Urinary bladder (tissue), 4 donors: ENCODE results near the gene KCNN4. TPM values are rescaled to one million over a fixed set of nuclear protein-coding genes. Genes with fewer than 3 reads are reported as not detected.
"Not testable (repeated sequence)": the region's sequence is repeated elsewhere in the genome, so short reads cannot be mapped to it uniquely, and the experiment has no call there.

Experiments
- DNase-seq: peaks from one replicate; pipeline ENCODE4 v3.0.0-alpha.2; 2015; ENCODE audit errors: extremely low spot score
- H3K27ac ChIP-seq: one replicate; pipeline ENCODE4 v1.5.1; 2013; ENCODE audit warnings: low read depth, mild to moderate bottlenecking, moderate library complexity
- H3K36me3 ChIP-seq: one replicate; pipeline ENCODE4 v1.6.1; 2013; ENCODE audit warnings: mild to moderate bottlenecking, moderate library complexity; ENCODE audit not compliant: insufficient read depth
- H3K4me1 ChIP-seq: one replicate; pipeline ENCODE4 v1.6.1; 2013; ENCODE audit warnings: mild to moderate bottlenecking, moderate library complexity; ENCODE audit not compliant: insufficient read depth
- H3K4me3 ChIP-seq: one replicate; pipeline ENCODE4 v1.5.1; 2013; ENCODE audit warnings: low read depth, low read length
- WGBS: extraction: QIAGEN DNeasy Blood & Tissue Kit; methylation state at CpG from one replicate; pipeline ENCODE4 v1.1.7; 2013; 5-methylcytosine and 5-hydroxymethylcytosine counted together
- polyA plus RNA-seq: library from polyadenylated mRNA; stranded (reverse); fragments of 200-250 nt; gene quantifications from one replicate; pipeline ENCODE4 v1.2.3, GENCODE V29; 2013
- total RNA-seq: library from RNA; depleted of rRNA; stranded (reverse); fragments of >200 nt; gene quantifications from one replicate; pipeline ENCODE4 v1.2.3, GENCODE V29; 2014
- donor health status: healthy with polysubstance abuse.
- donor health status: healthy.

Gene KCNN4
- 4.3 TPM for total RNA-seq
- polyA plus RNA-seq = 14.3 TPM

GRCh38 chr19:43780706-43781525 lies at the start of gene KCNN4:
KCNN4 (minus strand) TSS chr19:43780973; CDS start chr19:43780861, 112 bp downstream.
- Histone ChIP-seq H3K4me1 (no peaks in the 10 kb centered on the region), H3K4me3 (peak within 1 kb of the TSS; percentile 24), H3K27ac (peak within 1 kb of the TSS; percentile 72), H3K36me3 (no peaks in the 10 kb centered on the region)
- WGBS = 22% methylated on average over 19 of the region's 19 CpGs
- no peak for DNase-seq

GRCh38 chr19:43826787-43827754 lies 46.3 kb upstream of the KCNN4 start, which contains the start of gene ZNF283:
ZNF283 (plus strand) TSS chr19:43827321; CDS start chr19:43833505, 6,184 bp downstream.
- peaks cover 2% of the 10 kb centered on the region for H3K36me3 ChIP-seq
- H3K4me1 ChIP-seq = no peaks in the 10 kb centered on the region
- WGBS = 5% methylated on average over 46 of the region's 46 CpGs
- H3K4me3 ChIP-seq = peak within 1 kb of the TSS; percentile 60
- DNase-seq = peak; percentile 82
- H3K27ac ChIP-seq = peak within 1 kb of the TSS; percentile 26

GRCh38 chr19:43824572-43824971 lies 43.8 kb upstream of the KCNN4 start:
- not testable (repeated sequence) for DNase-seq, H3K36me3 ChIP-seq, H3K4me1 ChIP-seq, H3K27ac ChIP-seq, H3K4me3 ChIP-seq
- WGBS = 49% methylated on average over 4 of the region's 4 CpGs

- not testable (repeated sequence) for H3K4me1 ChIP-seq, H3K27ac ChIP-seq, DNase-seq, H3K4me3 ChIP-seq, H3K36me3 ChIP-seq
- WGBS = 74% methylated on average over 3 of the region's 3 CpGs
Observed at GRCh38 chr19:43823856-43824255, 43.1 kb upstream of the KCNN4 start.

- Histone ChIP-seq H3K36me3 (no peaks in the 10 kb centered on the region), H3K27ac (no peak overlapping the region), H3K4me1 (no peaks in the 10 kb centered on the region), H3K4me3 (peak overlapping the region; percentile 22)
- no peak for DNase-seq
- WGBS = 27% methylated on average over 5 of the region's 5 CpGs
Observed at GRCh38 chr19:43820884-43821215, 40.1 kb upstream of the KCNN4 start.

GRCh38 chr19:43820098-43820883 lies 39.5 kb upstream of the KCNN4 start:
- 9% methylated on average over 48 of the region's 48 CpGs for WGBS
- Histone ChIP-seq H3K4me3 (peak overlapping the region; percentile 22), H3K36me3 (no peaks in the 10 kb centered on the region), H3K4me1 (no peaks in the 10 kb centered on the region), H3K27ac (no peak overlapping the region)
- no peak for DNase-seq

- WGBS = 81% methylated on average over 5 of the region's 5 CpGs
- no peak for DNase-seq
- no peaks in the 10 kb centered on the region for H3K36me3 ChIP-seq
Observed at GRCh38 chr19:43818500-43818899, 37.7 kb upstream of the KCNN4 start.

GRCh38 chr19:43817454-43817853 lies 36.7 kb upstream of the KCNN4 start:
- not testable (repeated sequence) for H3K36me3 ChIP-seq, H3K4me1 ChIP-seq, H3K27ac ChIP-seq, DNase-seq, H3K4me3 ChIP-seq
- WGBS = 82% methylated on average over 1 of the region's 1 CpG

More at GRCh38 chr19:43818500-43818899, 37.7 kb upstream of the KCNN4 start:
- Histone ChIP-seq H3K27ac (no peak overlapping the region), H3K4me3 (no peak overlapping the region), H3K4me1 (no peaks in the 10 kb centered on the region)

- DNase-seq = no peak
- no peak overlapping the region for H3K4me3 ChIP-seq
- no peaks in the 10 kb centered on the region for H3K36me3 ChIP-seq
- WGBS = 77% methylated on average over 5 of the region's 5 CpGs
- H3K4me1 ChIP-seq = no peaks in the 10 kb centered on the region
- H3K27ac ChIP-seq = no peak overlapping the region
Observed at GRCh38 chr19:43814663-43815352, 34.0 kb upstream of the KCNN4 start.

- Histone ChIP-seq H3K4me1 (no peaks in the 10 kb centered on the region), H3K27ac (no peak overlapping the region), H3K4me3 (no peak overlapping the region), H3K36me3 (no peaks in the 10 kb centered on the region)
- 69% methylated on average over 6 of the region's 6 CpGs for WGBS
- DNase-seq = no peak
Observed at GRCh38 chr19:43812688-43813087, 31.9 kb upstream of the KCNN4 start.

- WGBS = 68% methylated on average over 1 of the region's 1 CpG
- Histone ChIP-seq H3K4me3 (no peak overlapping the region), H3K36me3 (no peaks in the 10 kb centered on the region), H3K4me1 (no peaks in the 10 kb centered on the region), H3K27ac (no peak overlapping the region)
- no peak for DNase-seq
Observed at GRCh38 chr19:43812259-43812658, 31.5 kb upstream of the KCNN4 start.

- no peak for DNase-seq
- WGBS = 35% methylated on average over 1 of the region's 1 CpG
Observed at GRCh38 chr19:43811837-43812236, 31.1 kb upstream of the KCNN4 start.

More at GRCh38 chr19:43811837-43812236, 31.1 kb upstream of the KCNN4 start:
- no peaks in the 10 kb centered on the region for H3K36me3 ChIP-seq
- H3K27ac ChIP-seq = no peak overlapping the region
- H3K4me1 ChIP-seq = no peaks in the 10 kb centered on the region
- no peak overlapping the region for H3K4me3 ChIP-seq
